C4-2B (cell line): ENCODE results near the gene MRPS24.

Experiments
- CTCF ChIP-seq: fragments of 450-650 bp; conservative IDR thresholded peaks from 2 replicates; pipeline ENCODE4 v1.5.1; 2017; ENCODE audit warnings: mild to moderate bottlenecking
- ZFX ChIP-seq: fragments of 450-650 bp; IDR thresholded peaks from 2 replicates; pipeline ENCODE4 v1.6.1; 2017

GRCh38 chr7:43844662-43845061 lies 24.7 kb downstream of the MRPS24 start:
- TF ChIP-seq CTCF (no peak), ZFX (no peak)
